GM12878 (cell line): ENCODE results near the gene COMMD1.

Source experiments
- CTCF ChIP-seq, 3 experiments: IDR thresholded peaks in 2 of 3; conservative IDR thresholded peaks in 1 of 3; 2 replicates each; pipeline ENCODE4 v1.5.1; 2011; ENCODE audit warnings: low read depth in 3 of 3, low read length in 3 of 3, mild to moderate bottlenecking in 3 of 3, control low read depth in 2 of 3, moderate library complexity in 2 of 3, inconsistent platforms in 1 of 3, mixed read lengths in 1 of 3; ENCODE audit not compliant: control insufficient read depth in 2 of 3, insufficient read depth in 1 of 3; ENCODE audit errors: extremely low read depth in 1 of 3
- EZH2 ChIP-seq: IDR thresholded peaks from 2 replicates; pipeline ENCODE4 v1.6.1; 2012; ENCODE audit warnings: low read depth, mild to moderate bottlenecking, control low read depth, inconsistent platforms, low read length, borderline replicate concordance; ENCODE audit not compliant: control insufficient read depth
- FOXM1 ChIP-seq: IDR thresholded peaks from 2 replicates; pipeline ENCODE4 v1.6.1; 2012; ENCODE audit warnings: low read depth, mild to moderate bottlenecking, inconsistent platforms, low read length, moderate library complexity
- NRF1 ChIP-seq: conservative IDR thresholded peaks from 2 replicates; pipeline ENCODE4 v1.6.1; 2011; ENCODE audit warnings: mild to moderate bottlenecking, low read depth, low read length, improper control_type of control experiment
- POLR2A ChIP-seq: IDR thresholded peaks from 2 replicates; pipeline ENCODE4 v1.6.1; 2011; ENCODE audit warnings: low read depth, mild to moderate bottlenecking, low read length
- POLR2AphosphoS2 ChIP-seq: IDR thresholded peaks from 2 replicates; pipeline ENCODE4 v1.6.1; 2011; ENCODE audit warnings: low read depth, mild to moderate bottlenecking, low read length, improper control_type of control experiment, moderate library complexity
- POLR2AphosphoS5 ChIP-seq: IDR thresholded peaks from 2 replicates; pipeline ENCODE4 v1.6.1; 2011; ENCODE audit warnings: mild to moderate bottlenecking, low read length, inconsistent platforms
- SPI1 ChIP-seq: IDR thresholded peaks from 2 replicates; pipeline ENCODE4 v1.6.1; 2011; ENCODE audit warnings: low read depth, mild to moderate bottlenecking, low read length, moderate library complexity, borderline replicate concordance; ENCODE audit not compliant: insufficient read depth
- TCF12 ChIP-seq: IDR thresholded peaks from 2 replicates; pipeline ENCODE4 v1.6.1; 2011; ENCODE audit warnings: low read depth, mild to moderate bottlenecking, low read length
- USF1 ChIP-seq: IDR thresholded peaks from 2 replicates; pipeline ENCODE4 v1.6.1; 2011; ENCODE audit warnings: borderline replicate concordance, low read depth, mild to moderate bottlenecking, moderate library complexity, mixed read lengths, low read length; ENCODE audit not compliant: insufficient read depth; ENCODE audit errors: extremely low read length
- WRNIP1 ChIP-seq: IDR thresholded peaks from 2 replicates; pipeline ENCODE4 v1.6.1; 2011; ENCODE audit warnings: low read depth, low read length, improper control_type of control experiment, borderline replicate concordance

GRCh38 chr2:62112179-62112578 is 206.7 kb downstream of the COMMD1 start:
- TF ChIP-seq WRNIP1, result no peak
- TF ChIP-seq NRF1, result no peak
- TF ChIP-seq TCF12, result no peak
- TF ChIP-seq CTCF (IDR thresholded peaks at IDR 0.05 in 2 of 3, conservative IDR thresholded peaks at IDR 0.05 in 1 of 3; ENCODE audit: control insufficient read depth in 2 of 3, extremely low read depth in 1 of 3, insufficient read depth in 1 of 3, low read depth in 3 of 3, low read length in 3 of 3), result no peak
- TF ChIP-seq POLR2A, result no peak
- TF ChIP-seq EZH2, result no peak
- no peak for TF ChIP-seq SPI1
- TF ChIP-seq POLR2AphosphoS2, result no peak
- TF ChIP-seq FOXM1, result no peak
- no peak for TF ChIP-seq USF1
- TF ChIP-seq POLR2AphosphoS5, result no peak
